H1 (cell line): ENCODE data around the gene UMAD1. TPM values are rescaled to one million over a fixed set of nuclear protein-coding genes. Genes with fewer than 3 reads are reported as not detected.
"Not testable (repeated sequence)": the region's sequence is repeated elsewhere in the genome, so short reads cannot be mapped to it uniquely, and the experiment has no call there.

Experiments
- CTCF ChIA-PET: fragments of 300-600 bp; sonication (Branson Sonifier 250); formaldehyde crosslinking; loops from one replicate; lab custom pipeline; 2021; ENCODE audit not compliant: partially characterized antibody; lab: Charles Lee
- POLR2A ChIA-PET: fragments of 300-600 bp; sonication (Branson Sonifier 250); formaldehyde crosslinking; loops from one replicate; lab custom pipeline; 2021; ENCODE audit warnings: inconsistent platforms; ENCODE audit not compliant: partially characterized antibody; lab: Charles Lee
- DNase-seq, 2 experiments: peaks; one replicate each; pipeline versions ENCODE4 v3.0.0 to v3.0.0-alpha.2; 2010 to 2022; ENCODE audit warnings: low spot score in 2 of 2, low read depth in 1 of 2, mixed read lengths in 1 of 2
- FAIRE-seq: peaks from 2 replicates; lab custom pipeline; 2011; peaks lifted over from hg19 to GRCh38; lab: Jason Lieb, UNC
- H2AFZ ChIP-seq: 2 replicates; pipeline ENCODE4 v1.8.1; 2012; ENCODE audit warnings: low read length, inconsistent platforms
- H2AK5ac ChIP-seq: 2 replicates; pipeline ENCODE4 v1.6.1; 2013; ENCODE audit warnings: low read depth, low read length
- H2BK120ac ChIP-seq: replicated peaks from 2 replicates; pipeline ENCODE3; 2013; ENCODE audit warnings: low read depth, low read length, inconsistent platforms
- H2BK12ac ChIP-seq: 2 replicates; pipeline ENCODE4 v1.6.1; 2013; ENCODE audit warnings: low read depth, low read length
- H2BK15ac ChIP-seq: 2 replicates; pipeline ENCODE4 v1.6.1; 2013; ENCODE audit warnings: low read length
- H2BK20ac ChIP-seq: 2 replicates; pipeline ENCODE4 v1.6.1; 2013; ENCODE audit warnings: low read length
- H2BK5ac ChIP-seq: 2 replicates; pipeline ENCODE4 v1.6.1; 2013; ENCODE audit warnings: low read depth, low read length
- H3K14ac ChIP-seq: 2 replicates; pipeline ENCODE4 v1.6.1; 2013; ENCODE audit warnings: inconsistent platforms; ENCODE audit not compliant: insufficient read length
- H3K18ac ChIP-seq: 2 replicates; pipeline ENCODE4 v1.6.1; 2013; ENCODE audit warnings: low read length; ENCODE audit errors: extremely low read depth
- H3K23ac ChIP-seq: 2 replicates; pipeline ENCODE4 v1.6.1; 2013; ENCODE audit warnings: inconsistent platforms; ENCODE audit not compliant: insufficient read length
- H3K23me2 ChIP-seq: 2 replicates; pipeline ENCODE4 v1.6.1; 2013; ENCODE audit warnings: low read depth, low read length
- H3K27ac ChIP-seq: 2 replicates; pipeline ENCODE4 v1.6.1; 2011; ENCODE audit warnings: low read depth, low read length, inconsistent platforms
- H3K27me3 ChIP-seq, 4 experiments: replicated peaks in 1 of 4; 1 replicate in 1 of 4; 2 replicates in 3 of 4; pipeline versions ENCODE4 v1.6.1 to v1.8.1; 2011 to 2013; ENCODE audit warnings: low read length in 3 of 4, mild to moderate bottlenecking in 3 of 4, inconsistent platforms in 2 of 4, mixed read lengths in 2 of 4, moderate library complexity in 1 of 4; ENCODE audit not compliant: control insufficient read depth in 3 of 4, insufficient read depth in 3 of 4; ENCODE audit errors: extremely low read depth in 1 of 4
- H3K36me3 ChIP-seq, 4 experiments: 2 replicates each; pipeline versions ENCODE4 v1.6.1 to v1.8.1; 2011 to 2013; ENCODE audit warnings: mild to moderate bottlenecking in 4 of 4, low read length in 3 of 4, moderate library complexity in 2 of 4, control low read depth in 1 of 4, inconsistent platforms in 1 of 4; ENCODE audit not compliant: insufficient read depth in 4 of 4, control insufficient read depth in 2 of 4
- H3K4ac ChIP-seq: replicated peaks from 2 replicates; pipeline ENCODE3; 2013; ENCODE audit warnings: low read length, low read depth, mixed read lengths, inconsistent platforms; ENCODE audit not compliant: insufficient read length
- H3K4me1 ChIP-seq, 4 experiments: replicated peaks in 1 of 4; 1 replicate in 1 of 4; 2 replicates in 3 of 4; pipeline versions ENCODE4 v1.6.1 to v1.8.1; 2011 to 2013; ENCODE audit warnings: low read length in 3 of 4, inconsistent platforms in 2 of 4, mixed read lengths in 1 of 4; ENCODE audit not compliant: insufficient read depth in 4 of 4, control insufficient read depth in 3 of 4
- H3K4me2 ChIP-seq, 2 experiments: 2 replicates each; pipeline versions ENCODE4 v1.6.1 to v1.8.1; 2011 to 2013; ENCODE audit warnings: low read depth in 2 of 2, low read length in 2 of 2, control low read depth in 1 of 2, inconsistent platforms in 1 of 2, mild to moderate bottlenecking in 1 of 2; ENCODE audit not compliant: insufficient read depth in 1 of 2
- H3K4me3 ChIP-seq, 4 experiments: fragments of 200-600, 300-600 bp in 1 of 4; sonication (generic), shearing (Covaris generic), sonication (Bioruptor Twin) in 1 of 4; 2 replicates each; pipeline versions ENCODE4 v1.5.1 to v1.8.1; 2011 to 2016; ENCODE audit warnings: low read length in 4 of 4, low read depth in 3 of 4, control low read depth in 2 of 4, inconsistent platforms in 2 of 4, mild to moderate bottlenecking in 2 of 4, mixed read lengths in 1 of 4, moderate library complexity in 1 of 4; ENCODE audit not compliant: insufficient read depth in 2 of 4; ENCODE audit errors: extremely low read depth in 1 of 4
- H3K56ac ChIP-seq: replicated peaks from 2 replicates; pipeline ENCODE3; 2013; ENCODE audit warnings: low read depth, mild to moderate bottlenecking, mixed read lengths, low read length, inconsistent platforms; ENCODE audit not compliant: insufficient read length
- H3K79me1 ChIP-seq: 2 replicates; pipeline ENCODE4 v1.6.1; 2013; ENCODE audit warnings: low read depth, low read length, control low read depth
- H3K79me2 ChIP-seq, 2 experiments: 2 replicates each; pipeline versions ENCODE4 v1.6.1 to v1.8.1; 2012 to 2013; ENCODE audit warnings: low read length in 2 of 2, mild to moderate bottlenecking in 2 of 2, inconsistent platforms in 1 of 2; ENCODE audit not compliant: insufficient read depth in 2 of 2, control insufficient read depth in 1 of 2
- H3K9ac ChIP-seq, 4 experiments: replicated peaks in 1 of 4; 1 replicate in 1 of 4; 2 replicates in 3 of 4; pipeline versions ENCODE4 v1.6.1 to v1.8.1; 2011 to 2013; ENCODE audit warnings: low read depth in 3 of 4, low read length in 3 of 4, control low read depth in 2 of 4, mild to moderate bottlenecking in 2 of 4, moderate library complexity in 2 of 4, inconsistent platforms in 1 of 4; ENCODE audit errors: extremely low read depth in 1 of 4
- H3K9me3 ChIP-seq, 2 experiments: 2 replicates each; pipeline versions ENCODE4 v1.6.1 to v1.8.1; 2012 to 2013; ENCODE audit warnings: mild to moderate bottlenecking in 2 of 2, moderate library complexity in 2 of 2, control low read depth in 1 of 2, inconsistent platforms in 1 of 2, low read depth in 1 of 2, low read length in 1 of 2, mixed read lengths in 1 of 2; ENCODE audit not compliant: insufficient read depth in 2 of 2
- H4K20me1 ChIP-seq, 2 experiments: replicated peaks in 1 of 2; 2 replicates each; pipeline versions ENCODE3 to v1.8.1; 2011 to 2013; ENCODE audit warnings: inconsistent platforms in 2 of 2, low read length in 2 of 2, mild to moderate bottlenecking in 1 of 2; ENCODE audit not compliant: insufficient read depth in 2 of 2, control insufficient read depth in 1 of 2
- H4K5ac ChIP-seq: 2 replicates; pipeline ENCODE4 v1.6.1; 2013; ENCODE audit warnings: low read length, low read depth, mixed read lengths, inconsistent platforms; ENCODE audit not compliant: insufficient read length
- H4K8ac ChIP-seq: 2 replicates; pipeline ENCODE4 v1.8.0; 2013; ENCODE audit warnings: mild to moderate bottlenecking, moderate library complexity, low read length, inconsistent platforms; ENCODE audit not compliant: insufficient read depth; ENCODE audit errors: extremely low read depth
- H4K91ac ChIP-seq: replicated peaks from 2 replicates; pipeline ENCODE3; 2013; ENCODE audit warnings: low read length, mixed read lengths, inconsistent platforms; ENCODE audit not compliant: insufficient read length
- WGBS, 2 experiments: shearing (Covaris generic) in 1 of 2; methylation state at CpG; one replicate each; pipeline versions ENCODE4 v1.1.6 to v1.1.7; 2013 to 2015; ENCODE audit warnings: low lambda C conversion rate in 2 of 2, mixed read lengths in 2 of 2, inconsistent platforms in 1 of 2, low coverage in 1 of 2, missing lambda C conversion rate in 1 of 2; ENCODE audit not compliant: insufficient replicate concordance in 2 of 2, insufficient coverage in 1 of 2, insufficient read length in 1 of 2; ENCODE audit errors: extremely low coverage in 1 of 2, missing lambda C conversion rate in 1 of 2; 5-methylcytosine and 5-hydroxymethylcytosine counted together
- polyA plus RNA-seq, 7 experiments: library from polyadenylated mRNA; depleted of rRNA in 3 of 7; stranded (reverse) in 5 of 7; unstranded in 2 of 7; fragments of >200 nt in 5 of 7; fragments of 200-250 nt in 2 of 7; gene quantifications; 1 replicate in 5 of 7; 2 replicates in 1 of 7; 4 replicates in 1 of 7; pipeline versions ENCODE4 v1.2.1 to v1.2.3, GENCODE V29; 2011 to 2013; ENCODE audit warnings: missing spikeins in 2 of 7, mixed read lengths in 2 of 7
- total RNA-seq: library from RNA; stranded (reverse); fragmentation: NEBNext Ultra II Directional; extraction: Animal tissue kit (Norgen Biotek cat#: 25700); gene quantifications from 2 replicates; pipeline ENCODE4 v1.2.1, GENCODE V29; 2021

UMAD1 gene
- total and polyA plus RNA-seq, 2 of the 8 experiments (the other 6 are each of a cell fraction or from before 2014, with no cell fraction given) = 10.4 to 12.3 TPM

- not testable (repeated sequence) for H4K5ac ChIP-seq, DNase-seq
Measured at GRCh38 chr7:7656459-7656858, 15.9 kb downstream of the UMAD1 start.

More at GRCh38 chr7:7656459-7656858, 15.9 kb downstream of the UMAD1 start:
- H2AFZ ChIP-seq, H3K9ac ChIP-seq, H3K79me1 ChIP-seq, H3K4me3 ChIP-seq, H4K20me1 ChIP-seq, H2BK12ac ChIP-seq, H3K18ac ChIP-seq, H3K36me3 ChIP-seq, FAIRE-seq, H2BK120ac ChIP-seq, H2BK20ac ChIP-seq, H2AK5ac ChIP-seq, H3K27me3 ChIP-seq, H4K91ac ChIP-seq, H3K9me3 ChIP-seq, H4K8ac ChIP-seq, H3K56ac ChIP-seq, H2BK15ac ChIP-seq, H3K4ac ChIP-seq, H3K79me2 ChIP-seq, H3K4me1 ChIP-seq, H3K23me2 ChIP-seq, H3K4me2 ChIP-seq, POLR2A ChIA-PET, H3K23ac ChIP-seq, CTCF ChIA-PET, H2BK5ac ChIP-seq, H3K14ac ChIP-seq, H3K27ac ChIP-seq: not testable (repeated sequence)
- 98% methylated on average over 3 of the region's 3 CpGs; no CpG with 5 or more reads in 1 of the 2 experiments for WGBS, 2 experiments
